Gastroesophageal sphincter (tissue), 4 donors: ENCODE data around the gene ABAT. TPM values are rescaled to one million over a fixed set of nuclear protein-coding genes. Genes with fewer than 3 reads are reported as not detected.

Source experiments
- ATAC-seq: fragments of 150-250 bp; one replicate; pipeline ENCODE4 v1.9.1; 2016; ENCODE audit warnings: mild to moderate bottlenecking, moderate library complexity
- H3K27ac ChIP-seq, 4 donors: fragments of 200-600 bp; sonication (generic) in 3 of 4; 1 replicate in 3 of 4; 2 replicates in 1 of 4; pipeline ENCODE4 v1.5.1; 2016 to 2019
- H3K27me3 ChIP-seq: fragments of 200-600 bp; sonication (generic); one replicate; pipeline ENCODE4 v1.5.1; 2019
- H3K36me3 ChIP-seq, 2 donors: fragments of 200-600 bp; sonication (generic); one replicate each; pipeline ENCODE4 v1.5.1; 2019; ENCODE audit warnings: control low read depth in 1 of 2
- H3K4me1 ChIP-seq, 3 donors: fragments of 200-600 bp; sonication (generic); 1 replicate in 2 of 3; 2 replicates in 1 of 3; pipeline ENCODE4 v1.5.1; 2016 to 2019; ENCODE audit warnings: control low read depth in 2 of 3
- H3K4me3 ChIP-seq, 2 donors: fragments of 200-600 bp; sonication (generic); one replicate each; pipeline ENCODE4 v1.5.1; 2019; ENCODE audit warnings: mild to moderate bottlenecking in 1 of 2, moderate library complexity in 1 of 2
- H3K9me3 ChIP-seq, 3 donors: fragments of 200-600 bp; sonication (generic); one replicate each; pipeline ENCODE4 v1.5.1; 2017 to 2019; ENCODE audit warnings: control low read depth in 2 of 3
- CTCF ChIP-seq, 4 experiments: fragments of 200-600 bp in 2 of 4; fragments of 450-650 bp in 2 of 4; sonication (generic) in 1 of 4; IDR thresholded peaks; one replicate each; pipeline ENCODE4 v1.5.1; 2017 to 2019; ENCODE audit warnings: antibody characterized with exemption in 4 of 4, mild to moderate bottlenecking in 2 of 4, moderate library complexity in 2 of 4
- EP300 ChIP-seq: sonication (generic); formaldehyde crosslinking; IDR thresholded peaks from one replicate; pipeline ENCODE4 v1.6.1; 2017; ENCODE audit warnings: antibody characterized with exemption, mild to moderate bottlenecking
- POLR2A ChIP-seq, 2 donors: fragments of 450-650 bp; IDR thresholded peaks; one replicate each; pipeline ENCODE4 v1.6.1; 2017; ENCODE audit warnings: antibody characterized with exemption in 2 of 2, mild to moderate bottlenecking in 2 of 2, moderate library complexity in 1 of 2
- POLR2AphosphoS5 ChIP-seq: sonication (generic); formaldehyde crosslinking; IDR thresholded peaks from one replicate; pipeline ENCODE4 v1.6.1; 2017; ENCODE audit warnings: antibody characterized with exemption
- WGBS, 2 donors: methylation state at CpG; one replicate each; pipeline ENCODE4 v1.1.5; 2018; ENCODE audit warnings: low coverage in 1 of 2; 5-methylcytosine and 5-hydroxymethylcytosine counted together
- small RNA-seq, 4 donors: library from RNA; depleted of rRNA; stranded (forward); fragments of <200 nt; gene quantifications; one replicate each; pipeline ENCODE3, GENCODE V24; 2016
- total RNA-seq, 4 donors: library from RNA; depleted of rRNA; stranded (reverse); fragments of >200 nt; gene quantifications; one replicate each; pipeline ENCODE4 v1.1.0, GENCODE V29; 2016

The ABAT gene
- total RNA-seq, 4 donors from 2014 or later, result 5.3 to 15.6 (median 10.3) TPM

- no peak overlapping the region for H3K4me3 ChIP-seq
- H3K4me1 ChIP-seq, result peaks cover 0 to 6% (median 0%) of the 10 kb centered on the region in 3 donors
- H3K27me3 ChIP-seq, result no peaks in the 10 kb centered on the region
- TF ChIP-seq EP300 (no peak), POLR2A (IDR thresholded peaks at IDR 0.05) (no peak), CTCF (IDR thresholded peaks at IDR 0.05) (no peak), POLR2AphosphoS5 (no peak)
- H3K9me3 ChIP-seq, result no peaks in the 10 kb centered on the region
- ATAC-seq, result no peak
- no peak overlapping the region for H3K27ac ChIP-seq
- H3K36me3 ChIP-seq, result peaks cover 0 to 37% of the 10 kb centered on the region in 2 donors
- WGBS, 2 donors, result 96 to 100% methylated on average over 2 to 7 of the region's 8 CpGs
Measured at GRCh38 chr16:8828541-8829165, 154.2 kb downstream of the ABAT start.

DNA sequence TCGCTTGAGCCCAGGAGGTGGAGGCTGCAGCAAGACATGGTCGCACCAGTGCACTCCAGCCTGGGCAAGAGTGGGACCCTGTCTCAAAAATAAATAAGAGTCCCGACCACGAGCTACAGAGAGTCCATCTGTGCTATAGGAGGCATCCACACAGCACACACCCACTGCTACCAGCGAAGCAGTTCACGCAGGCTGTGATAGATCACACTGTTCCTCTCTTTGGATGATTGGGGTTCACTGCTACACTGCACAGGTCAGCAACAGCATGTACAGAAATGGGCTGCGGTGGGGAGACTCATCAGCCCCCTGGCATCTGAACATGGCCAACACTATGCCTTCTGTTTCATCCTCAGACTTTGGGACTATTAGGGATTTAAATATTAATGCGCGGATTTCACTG is 157.0 kb downstream of the ABAT start:
- TF ChIP-seq POLR2AphosphoS5, result no peak
- TF ChIP-seq CTCF (IDR thresholded peaks at IDR 0.05), result no peak
- TF ChIP-seq EP300, result no peak
- no peak for TF ChIP-seq POLR2A (IDR thresholded peaks at IDR 0.05)

GRCh38 chr16:8831871-8832716 is 157.7 kb downstream of the ABAT start:
- TF ChIP-seq CTCF (IDR thresholded peaks at IDR 0.05) (no peak), EP300 (no peak), POLR2AphosphoS5 (no peak), POLR2A (IDR thresholded peaks at IDR 0.05) (no peak)
- Histone ChIP-seq H3K4me3 (no peak overlapping the region), H3K9me3 (no peaks in the 10 kb centered on the region), H3K4me1 (no peaks in the 10 kb centered on the region), H3K27ac (no peak overlapping the region), H3K27me3 (no peaks in the 10 kb centered on the region), H3K36me3 (peaks cover 0 to 37% of the 10 kb centered on the region in 2 donors)
- no peak for ATAC-seq
- WGBS, 2 donors, result 70 to 71% methylated on average over 8 to 12 of the region's 18 CpGs

More for the DNA sequence above, 157.0 kb downstream of the ABAT start:
- H3K4me3 ChIP-seq, result no peak overlapping the region
- H3K9me3 ChIP-seq, result no peaks in the 10 kb centered on the region
- H3K36me3 ChIP-seq, result peaks cover 0 to 37% of the 10 kb centered on the region in 2 donors
- 89 to 100% methylated on average over 2 to 9 of the region's 9 CpGs for WGBS, 2 donors
- no peak for ATAC-seq
- no peaks in the 10 kb centered on the region for H3K4me1 ChIP-seq
- no peak overlapping the region for H3K27ac ChIP-seq
- H3K27me3 ChIP-seq, result no peaks in the 10 kb centered on the region

DNA sequence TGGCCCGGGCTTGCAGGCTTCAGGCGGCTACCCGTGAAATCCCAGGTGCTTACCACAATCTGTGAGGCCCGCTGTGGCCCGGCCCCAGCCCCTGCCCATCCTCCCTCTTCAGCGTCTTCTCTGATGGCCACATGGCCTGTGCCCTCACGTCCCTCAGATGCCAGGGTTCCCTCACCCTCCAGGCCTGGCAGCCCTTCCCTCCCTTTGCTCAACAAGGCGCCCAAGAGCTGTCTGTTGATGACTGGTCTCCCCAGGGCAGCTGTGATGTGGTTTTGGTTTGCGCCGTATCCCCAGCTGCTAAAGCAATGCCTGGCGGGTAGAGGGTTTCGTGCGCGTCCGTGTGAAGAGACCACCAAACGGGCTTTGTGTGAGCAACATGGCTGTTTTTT is 158.3 kb downstream of the ABAT start:
- Histone ChIP-seq H3K4me1 (no peaks in the 10 kb centered on the region), H3K27me3 (no peaks in the 10 kb centered on the region)
- 83% methylated on average over 12 of the region's 16 CpGs; no CpG with 5 or more reads in 1 of the 2 donors for WGBS, 2 donors

More for the DNA sequence above, 158.3 kb downstream of the ABAT start:
- Histone ChIP-seq H3K9me3 (no peaks in the 10 kb centered on the region), H3K36me3 (peaks cover 0 to 37% of the 10 kb centered on the region in 2 donors), H3K27ac (no peak overlapping the region), H3K4me3 (no peak overlapping the region)
- TF ChIP-seq EP300 (no peak), POLR2AphosphoS5 (no peak), CTCF (IDR thresholded peaks at IDR 0.05) (no peak), POLR2A (IDR thresholded peaks at IDR 0.05) (no peak)
- no peak for ATAC-seq

Small RNA genes within 50 kb of the gene (small RNA-seq; reads per million reads assigned to genes)
- gene AC007224.1, result 0 reads per million in 4 donors
- gene RN7SL743P, result 0 reads per million in 4 donors
- 0 reads per million in 4 donors for gene RNU7-63P

Other genes starting within 250 kb of the ABAT start
- gene TMEM114, start 84.1 kb upstream of the ABAT start, total RNA-seq, result not detected
- gene METTL22, start 52.9 kb upstream of the ABAT start, total RNA-seq, result 10 to 100 TPM; 14.4 to 31.9 (median 24.8) TPM
- gene TMEM186, start 123.0 kb downstream of the ABAT start, total RNA-seq, result 10 to 100 TPM in 1 of 4 donors, 1 to 10 TPM in 3; 7.2 to 11.3 (median 8.9) TPM
- gene PMM2, start 123.2 kb downstream of the ABAT start, total RNA-seq, result 10 to 100 TPM; 15.4 to 29.0 (median 20.3) TPM
- 10 to 100 TPM; 29.3 to 79.8 (median 72.5) TPM for gene CARHSP1, start 194.4 kb downstream of the ABAT start, total RNA-seq
- not detected for gene LITAFD, start 207.7 kb downstream of the ABAT start, total RNA-seq